Stimulated activated CD4-positive, alpha-beta T cell treated with anti-CD3 and anti-CD28 coated beads, TNF-alpha, amount 100 ng/mL, for 48 hours (primary cell): ENCODE data around the gene TSPAN16.

Experiments used
- DNase-seq, 3 donors: peaks; one replicate each; pipeline ENCODE4 v3.0.0-alpha.2; 2020; ENCODE audit warnings: low read depth in 3 of 3

Gene TSPAN16, protein sequence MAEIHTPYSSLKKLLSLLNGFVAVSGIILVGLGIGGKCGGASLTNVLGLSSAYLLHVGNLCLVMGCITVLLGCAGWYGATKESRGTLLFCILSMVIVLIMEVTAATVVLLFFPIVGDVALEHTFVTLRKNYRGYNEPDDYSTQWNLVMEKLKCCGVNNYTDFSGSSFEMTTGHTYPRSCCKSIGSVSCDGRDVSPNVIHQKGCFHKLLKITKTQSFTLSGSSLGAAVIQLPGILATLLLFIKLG

DNA sequence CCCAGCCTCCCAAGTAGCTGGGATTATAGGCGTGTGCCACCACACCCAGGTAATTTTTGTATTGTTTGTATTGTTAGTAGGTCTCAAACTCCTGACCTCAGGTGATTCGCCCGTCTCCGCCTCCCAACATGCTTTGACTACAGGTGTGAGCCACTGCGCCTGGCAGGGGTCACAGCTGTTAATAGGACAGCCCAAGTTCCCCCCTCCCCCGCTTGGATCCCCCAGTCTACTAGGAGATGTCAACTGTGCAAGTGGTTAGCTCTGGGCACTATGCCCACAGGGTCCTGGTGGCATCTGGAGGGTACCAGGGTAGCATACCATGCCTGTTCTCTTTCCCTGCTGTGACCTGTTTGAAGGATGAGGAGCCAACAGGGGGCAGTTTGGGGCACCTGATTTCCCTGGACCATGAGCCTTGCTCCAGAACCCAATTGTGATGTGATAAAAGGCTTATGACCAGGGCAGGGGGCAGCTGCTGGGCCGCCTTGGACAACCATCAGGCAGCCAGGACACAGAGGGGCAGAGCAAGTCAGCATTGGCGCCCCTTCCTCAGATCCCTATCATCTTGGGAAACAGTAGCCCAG, at the start of gene TSPAN16:
Gene TSPAN16, plus strand, starts transcription at position 496 of the 581 bp plus-strand sequence. CDS start 138 bp downstream, outside the sequence.
- no peak for DNase-seq

DNA sequence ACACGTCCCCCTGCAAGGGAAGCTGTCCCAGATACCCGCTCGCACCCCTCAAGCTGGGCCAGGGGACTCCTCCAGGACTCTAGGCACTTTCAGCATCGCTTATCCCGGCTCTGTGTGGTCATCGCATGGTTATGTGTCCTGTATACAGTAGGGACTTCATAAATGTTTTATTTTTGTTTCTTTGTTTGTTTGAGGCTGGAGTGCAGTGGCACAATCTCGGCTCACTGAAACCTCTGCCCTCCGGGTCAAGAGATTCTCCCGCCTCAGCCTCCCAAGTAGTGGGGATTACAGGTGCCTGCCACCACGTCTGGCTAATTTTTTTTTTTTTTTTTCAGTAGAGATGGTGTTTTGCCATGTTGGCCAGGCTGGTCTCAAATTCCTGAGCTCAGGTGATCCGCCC, 49.0 kb upstream of the TSPAN16 start:
- no peak for DNase-seq

- no peak for DNase-seq
Observed at GRCh38 chr19:11247391-11247790, 48.6 kb upstream of the TSPAN16 start.

DNA sequence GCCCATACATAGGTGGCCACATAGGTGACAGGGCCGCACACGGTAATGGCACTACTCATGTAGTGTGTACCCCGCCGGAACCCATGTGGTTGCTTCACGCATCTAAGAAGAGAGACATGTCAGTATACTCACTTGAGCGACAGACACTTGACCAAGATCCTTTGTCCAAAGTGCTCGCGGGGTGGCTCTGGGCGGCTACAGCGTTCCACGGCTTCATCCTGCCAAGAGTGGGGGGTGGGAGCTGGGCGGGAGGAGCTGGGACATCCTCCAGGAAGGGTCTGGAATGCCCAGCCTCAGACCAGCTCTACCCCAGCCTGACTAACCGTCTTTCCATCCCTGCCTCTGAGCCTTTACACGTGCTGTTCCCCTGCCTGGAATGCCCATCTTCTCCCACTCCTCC, 48.0 kb upstream of the TSPAN16 start:
- DNase-seq = no peak

DNA sequence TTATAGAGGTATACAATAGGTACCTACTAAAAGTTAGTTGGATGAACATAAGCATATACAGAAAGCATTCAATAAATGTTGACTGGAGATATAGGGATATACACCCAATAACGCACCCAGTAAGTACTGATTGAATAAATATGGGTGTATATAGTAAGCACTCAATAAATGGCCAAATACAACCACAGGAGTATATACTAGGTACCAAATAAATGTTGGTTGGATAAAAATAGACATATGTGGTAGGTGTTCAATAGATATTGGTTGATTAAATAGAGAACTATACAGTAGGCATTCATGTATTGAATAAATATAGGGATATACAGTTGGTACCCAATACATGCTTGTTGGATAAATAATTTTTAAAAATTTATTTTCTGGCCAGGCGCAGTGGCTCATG, 47.1 kb upstream of the TSPAN16 start:
- DNase-seq = no peak

- DNase-seq = no peak
Observed at GRCh38 chr19:11251217-11251616, 44.7 kb upstream of the TSPAN16 start.

DNA sequence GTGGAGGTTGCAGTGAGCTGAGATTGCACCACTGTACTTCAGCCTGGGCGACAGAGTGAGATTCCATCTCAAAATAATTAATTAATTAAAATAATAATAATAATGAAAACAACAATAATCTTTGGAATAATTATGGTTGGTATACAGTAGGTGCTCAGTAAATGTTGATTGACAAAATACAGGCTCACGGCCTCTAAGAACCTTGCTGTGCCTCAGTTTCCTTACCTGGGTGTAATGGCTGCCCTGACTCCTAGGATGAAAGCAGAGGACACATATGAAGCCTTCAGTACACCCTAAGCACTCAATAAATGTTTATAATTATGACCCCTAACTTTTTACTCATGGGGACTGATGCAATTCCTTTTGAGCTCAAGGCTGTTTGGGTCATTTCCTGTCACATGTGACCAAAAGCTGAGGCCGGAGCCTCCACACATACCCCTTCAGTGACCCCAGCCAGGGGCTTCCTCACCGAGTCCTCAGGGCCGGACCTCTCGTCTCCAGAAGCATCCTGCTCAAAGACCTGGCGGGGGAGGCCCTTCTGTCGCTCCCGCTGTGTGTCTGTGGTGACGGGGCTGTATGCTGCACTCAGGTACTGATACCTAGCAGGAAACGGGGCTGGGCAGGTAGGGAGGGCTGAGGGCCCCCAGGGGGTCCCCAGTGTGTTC, 44.2 kb upstream of the TSPAN16 start:
- DNase-seq = no peak

DNA sequence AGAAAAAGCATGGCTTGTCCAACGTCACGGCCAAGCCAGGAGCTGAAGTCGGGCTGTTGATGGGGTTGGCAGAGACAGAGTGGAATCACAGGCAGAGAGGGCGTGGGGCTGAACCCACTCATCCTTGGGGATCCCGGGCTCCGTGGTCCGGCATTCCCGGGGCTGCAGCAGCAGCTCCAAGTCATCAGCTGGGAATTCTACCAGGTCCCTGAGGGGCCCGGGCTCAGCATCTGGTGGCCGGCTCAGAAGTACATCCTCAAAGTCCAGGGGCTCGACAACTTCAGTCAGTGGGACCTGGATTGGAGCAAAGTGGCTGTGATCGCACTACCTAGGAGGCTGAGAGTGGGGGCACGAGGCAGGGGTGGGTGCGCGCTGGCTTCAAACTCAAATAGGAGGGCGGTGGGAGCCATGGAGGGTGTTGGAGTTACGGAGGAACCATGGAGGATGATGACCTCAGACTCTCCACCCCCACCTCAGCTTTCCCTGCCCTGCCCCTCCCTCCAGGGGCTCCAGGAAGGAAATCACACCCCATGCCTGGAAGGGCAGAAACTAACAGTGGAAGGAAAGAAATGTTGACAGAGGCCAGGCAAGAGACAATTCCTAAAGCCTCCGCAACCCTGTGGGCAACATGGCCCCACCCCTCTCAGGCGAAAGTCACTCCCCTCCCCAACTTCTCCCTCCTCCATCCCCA, 43.1 kb upstream of the TSPAN16 start:
- no peak for DNase-seq

DNA sequence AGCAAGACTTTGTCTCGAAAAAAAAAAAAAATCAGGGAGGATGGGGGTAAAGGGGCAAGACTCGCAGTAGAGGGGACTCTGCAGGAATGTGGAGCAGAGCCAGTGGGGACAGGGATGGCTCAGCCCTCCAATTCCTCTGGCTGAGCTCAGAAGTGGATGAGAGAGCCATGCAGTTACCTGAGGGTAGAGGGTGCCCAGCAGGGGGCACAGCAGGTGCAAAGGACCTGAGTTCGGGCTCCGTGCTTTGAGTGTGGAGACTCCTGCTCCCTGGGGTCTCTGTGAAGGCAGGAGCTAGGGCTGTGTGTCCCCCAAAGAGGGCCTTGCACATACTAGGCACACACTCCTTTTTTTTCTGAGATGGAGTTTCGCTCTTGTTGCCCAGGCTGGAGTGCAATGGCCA, 41.3 kb upstream of the TSPAN16 start:
- no peak for DNase-seq

GRCh38 chr19:11256189-11256588, 39.8 kb upstream of the TSPAN16 start:
- no peak for DNase-seq

GRCh38 chr19:11257846-11258380, 38.0 kb upstream of the TSPAN16 start:
- DNase-seq = no peak

DNA sequence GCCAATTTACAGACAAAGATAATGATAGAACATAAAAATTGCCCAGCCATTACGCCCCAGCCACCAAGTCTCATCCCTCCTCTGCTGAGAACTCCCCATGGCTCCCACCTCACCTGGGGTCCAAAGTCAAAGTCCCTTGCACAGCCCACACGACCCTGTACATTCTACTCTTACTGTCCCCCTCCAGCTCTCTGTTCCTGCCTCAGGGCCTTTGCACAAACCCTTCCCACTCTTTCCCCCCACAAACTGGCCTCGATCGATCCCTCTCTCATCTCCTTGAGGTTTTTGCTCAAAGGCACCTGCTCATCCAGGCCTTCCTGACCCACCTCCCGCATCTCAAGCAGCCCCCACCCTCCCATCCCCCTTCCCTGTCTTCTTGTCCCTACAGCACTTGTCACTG, 35.0 kb upstream of the TSPAN16 start:
- DNase-seq = no peak

GRCh38 chr19:11261431-11261970, 34.5 kb upstream of the TSPAN16 start:
- DNase-seq = no peak

- DNase-seq = no peak
Observed at GRCh38 chr19:11261971-11262839, 33.8 kb upstream of the TSPAN16 start, which contains the start of gene DOCK6. TSS of gene DOCK6 (minus strand) at chr19:11262524. CDS start at chr19:11262440, 84 bp downstream.

DNA sequence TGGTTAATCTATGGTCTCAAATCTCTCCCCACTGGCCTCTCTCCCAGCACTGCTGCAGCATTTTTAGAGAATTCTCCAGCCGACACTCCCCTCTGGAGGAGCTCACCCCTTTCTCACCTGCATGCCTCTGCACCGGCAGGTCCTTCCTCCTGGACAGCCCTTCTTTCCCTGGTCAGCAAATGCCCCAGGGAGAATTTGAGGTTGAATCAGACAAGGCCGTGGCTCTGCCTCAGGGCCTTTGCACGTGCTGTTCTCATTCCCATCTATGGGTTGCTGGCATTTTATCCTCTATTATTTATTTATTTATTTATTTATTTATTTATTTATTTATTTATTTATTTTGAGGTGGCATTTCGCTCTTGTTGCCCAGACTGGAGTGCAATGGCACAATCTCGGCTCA, 32.2 kb upstream of the TSPAN16 start:
- no peak for DNase-seq

DNA sequence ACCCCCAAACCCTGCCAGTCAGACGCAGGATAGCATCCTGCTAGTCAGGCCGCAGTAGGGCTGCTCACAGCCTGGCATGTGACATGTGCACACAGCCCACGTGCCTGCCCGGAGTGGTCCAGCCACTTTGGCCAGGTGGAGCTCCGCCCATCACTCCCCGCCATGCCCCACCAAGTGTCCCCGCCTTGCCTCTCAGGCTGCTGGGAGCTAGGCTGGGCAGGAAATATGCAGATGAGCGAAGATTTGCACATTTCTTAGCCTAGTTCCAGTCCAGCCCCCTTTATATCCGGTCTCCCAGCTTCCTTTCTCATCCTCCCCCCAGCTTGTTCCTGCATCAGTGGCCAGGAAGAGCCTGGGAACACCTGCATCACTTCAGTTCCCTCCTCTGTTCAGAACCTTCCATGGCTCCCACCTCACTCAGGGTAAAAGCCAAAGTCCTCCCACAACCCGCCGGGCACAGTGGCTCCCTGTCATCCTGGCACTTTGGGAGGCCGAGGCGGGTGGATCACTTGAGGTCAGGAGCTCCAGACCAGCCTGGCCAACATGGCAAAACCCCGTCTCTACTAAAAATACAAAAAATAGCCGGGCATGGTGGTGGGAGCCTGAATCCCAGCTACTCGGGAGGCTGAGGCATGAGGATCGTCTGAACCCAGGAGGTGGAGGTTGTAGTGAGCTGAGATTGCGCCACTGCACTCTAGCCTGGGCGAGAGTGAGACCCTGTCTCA, 31.3 kb upstream of the TSPAN16 start:
- no peak for DNase-seq

DNA sequence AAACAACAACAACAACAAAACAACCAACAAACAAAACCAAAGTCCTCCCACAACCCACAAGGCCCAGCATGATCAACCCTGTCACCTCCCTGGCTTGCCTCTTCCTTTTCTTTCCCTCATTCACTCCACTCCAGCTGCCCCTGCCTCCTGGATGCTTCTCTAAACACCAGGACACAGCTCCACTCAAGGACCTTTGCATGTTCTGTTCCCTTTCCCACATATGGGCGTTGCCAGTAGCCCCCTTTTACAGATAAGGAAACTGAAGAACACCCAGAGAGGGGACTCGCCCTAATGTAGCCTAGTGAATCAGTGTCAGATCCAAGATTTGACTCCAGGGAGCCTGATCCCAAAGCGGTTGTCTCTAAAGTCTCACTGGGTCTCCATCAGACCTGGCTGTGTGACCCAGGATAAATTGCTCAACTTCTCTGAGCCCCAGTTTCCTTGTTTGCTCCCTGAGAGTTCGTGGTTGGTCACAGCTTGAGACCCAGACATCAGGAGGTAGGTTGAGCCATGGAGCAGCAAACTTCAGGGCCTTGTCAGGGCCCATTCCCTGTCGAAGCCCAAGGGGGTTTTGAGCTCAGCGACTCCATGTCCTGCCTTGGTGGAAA, 30.7 kb upstream of the TSPAN16 start:
- no peak for DNase-seq

- no peak for DNase-seq
Observed at GRCh38 chr19:11265785-11266236, 30.1 kb upstream of the TSPAN16 start.

- no peak for DNase-seq
Observed at GRCh38 chr19:11267316-11268085, 28.5 kb upstream of the TSPAN16 start.
